DND-41 (cell line): ENCODE measurements around the gene TRAK1.

Experiments
- ATAC-seq: fragments of 200-7000 bp; cut with Tn5 transposase; 3 replicates; pipeline ENCODE4 v1.9.1; 2021; ENCODE audit warnings: low read depth; ENCODE audit not compliant: insufficient read depth
- DNase-seq: peaks from one replicate; pipeline ENCODE4 v3.0.0-alpha.2; 2020
- H2AFZ ChIP-seq: 2 replicates; pipeline ENCODE4 v1.6.0; 2012; ENCODE audit warnings: low read depth, low read length
- H3K27ac ChIP-seq: 2 replicates; pipeline ENCODE4 v1.5.1; 2012; ENCODE audit warnings: low read length, inconsistent platforms
- H3K27me3 ChIP-seq: fragments of 200-600 bp; sonication (generic); 2 replicates; pipeline ENCODE4 v1.6.0; 2012; ENCODE audit warnings: low read length, mild to moderate bottlenecking, inconsistent platforms; ENCODE audit not compliant: insufficient read depth, poor library complexity
- H3K36me3 ChIP-seq: 2 replicates; pipeline ENCODE4 v1.5.1; 2012; ENCODE audit warnings: low read length, inconsistent platforms; ENCODE audit not compliant: insufficient read depth
- H3K4me1 ChIP-seq: 2 replicates; pipeline ENCODE4 v1.5.1; 2012; ENCODE audit warnings: mild to moderate bottlenecking, low read length; ENCODE audit not compliant: insufficient read depth
- H3K4me2 ChIP-seq: 2 replicates; pipeline ENCODE4 v1.6.0; 2012; ENCODE audit warnings: mild to moderate bottlenecking, moderate library complexity, low read length, inconsistent platforms; ENCODE audit not compliant: insufficient read depth
- H3K4me3 ChIP-seq, 2 experiments: fragments of 200-600 bp in 1 of 2; shearing (Covaris generic) in 1 of 2; 2 replicates each; pipeline ENCODE4 v1.5.1; 2012 to 2016; ENCODE audit warnings: inconsistent platforms in 2 of 2, low read length in 2 of 2, mild to moderate bottlenecking in 2 of 2, low read depth in 1 of 2, moderate library complexity in 1 of 2
- H3K79me2 ChIP-seq: 2 replicates; pipeline ENCODE4 v1.6.0; 2012; ENCODE audit warnings: low read length, inconsistent platforms; ENCODE audit not compliant: insufficient read depth
- H3K9ac ChIP-seq: 2 replicates; pipeline ENCODE4 v1.6.0; 2012; ENCODE audit warnings: low read depth, mild to moderate bottlenecking, inconsistent platforms, low read length, moderate library complexity
- H3K9me3 ChIP-seq: 2 replicates; pipeline ENCODE4 v1.5.1; 2012; ENCODE audit warnings: low read length, moderate library complexity, mild to moderate bottlenecking, inconsistent platforms; ENCODE audit not compliant: insufficient read depth, severe bottlenecking
- H4K20me1 ChIP-seq: 2 replicates; pipeline ENCODE4 v1.6.0; 2012; ENCODE audit warnings: low read length; ENCODE audit not compliant: insufficient read depth
- CTCF ChIP-seq: IDR thresholded peaks from 2 replicates; pipeline ENCODE4 v1.5.1; 2012; ENCODE audit warnings: borderline replicate concordance, low read length, moderate library complexity, mild to moderate bottlenecking; ENCODE audit not compliant: poor library complexity, severe bottlenecking; ENCODE audit errors: extremely low read depth
- EZH2 ChIP-seq: IDR thresholded peaks from 3 replicates; pipeline ENCODE4 v1.6.1; 2012; ENCODE audit warnings: borderline replicate concordance, low read depth, mild to moderate bottlenecking, moderate library complexity, low read length, inconsistent platforms; ENCODE audit not compliant: severe bottlenecking

TRAK1 gene

GRCh38 chr3:42068303-42069088, 22.7 kb upstream of the TRAK1 start:
- no peak overlapping the region for H2AFZ ChIP-seq
- no peaks in the 10 kb centered on the region for H3K27me3 ChIP-seq
- H3K36me3 ChIP-seq = no peaks in the 10 kb centered on the region
- no peaks in the 10 kb centered on the region for H3K9me3 ChIP-seq
- peaks cover 13% of the 10 kb centered on the region for H4K20me1 ChIP-seq
- H3K4me3 ChIP-seq = no peak overlapping the region
- no peaks in the 10 kb centered on the region for H3K4me1 ChIP-seq
- TF ChIP-seq CTCF = no peak
- TF ChIP-seq EZH2 = no peak
- H3K27ac ChIP-seq = no peak overlapping the region
- H3K4me2 ChIP-seq = no peak overlapping the region
- DNase-seq = no peak
- H3K9ac ChIP-seq = no peak overlapping the region
- no peak for ATAC-seq
- H3K79me2 ChIP-seq = no peaks in the 10 kb centered on the region

GRCh38 chr3:42070089-42070488, 21.1 kb upstream of the TRAK1 start:
- Histone ChIP-seq H3K36me3 (no peaks in the 10 kb centered on the region), H3K27me3 (no peaks in the 10 kb centered on the region), H3K4me2 (no peak overlapping the region), H2AFZ (no peak overlapping the region), H3K9ac (no peak overlapping the region), H3K4me3 (no peak overlapping the region), H3K9me3 (no peaks in the 10 kb centered on the region), H3K79me2 (no peaks in the 10 kb centered on the region), H3K4me1 (no peaks in the 10 kb centered on the region), H4K20me1 (peaks cover 13% of the 10 kb centered on the region), H3K27ac (no peak overlapping the region)
- no peak for TF ChIP-seq CTCF
- no peak for TF ChIP-seq EZH2
- DNase-seq (no peak), ATAC-seq (no peak)

GRCh38 chr3:42070524-42070923, 20.6 kb upstream of the TRAK1 start:
- Histone ChIP-seq H2AFZ (no peak overlapping the region), H3K79me2 (no peaks in the 10 kb centered on the region), H3K9ac (no peak overlapping the region), H3K4me1 (no peaks in the 10 kb centered on the region), H3K27ac (no peak overlapping the region), H3K36me3 (no peaks in the 10 kb centered on the region), H3K9me3 (no peaks in the 10 kb centered on the region), H3K4me3 (no peak overlapping the region), H3K27me3 (no peaks in the 10 kb centered on the region), H3K4me2 (no peak overlapping the region), H4K20me1 (peaks cover 13% of the 10 kb centered on the region)
- TF ChIP-seq EZH2 (no peak), CTCF (no peak)
- ATAC-seq (no peak), DNase-seq (no peak)
